Non-pigmented ciliary epithelial cell (primary cell): ENCODE data around the gene NRXN3.

Experiments
- DNase-seq: peaks from one replicate; pipeline ENCODE4 v3.0.0-alpha.2; 2010; ENCODE audit warnings: low read depth

The NRXN3 gene

GRCh38 chr14:78588906-78589305 is 418.7 kb downstream of the NRXN3 start:
- no peak for DNase-seq

GRCh38 chr14:78592616-78593219 is 422.5 kb downstream of the NRXN3 start:
- no peak for DNase-seq

DNA sequence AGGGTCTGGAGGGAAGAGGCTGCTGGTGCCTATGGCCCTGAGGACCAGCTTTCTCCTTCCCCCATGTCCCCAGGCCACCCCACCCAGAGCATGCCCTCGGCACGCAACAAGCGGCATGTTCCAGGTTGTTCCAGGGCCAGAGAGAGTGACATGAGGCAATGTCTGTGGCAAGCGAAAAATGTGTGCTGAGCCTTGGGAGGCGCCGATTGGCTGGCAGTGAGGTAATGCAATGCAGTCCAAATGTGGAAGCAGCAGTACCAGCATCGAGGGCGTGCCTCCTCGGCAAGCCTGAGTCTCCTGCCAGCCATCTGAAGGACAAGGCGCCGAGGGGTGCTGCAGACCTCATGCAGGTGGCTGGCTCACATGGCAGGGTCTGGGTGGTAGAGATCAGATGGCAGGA is 423.8 kb downstream of the NRXN3 start:
- no peak for DNase-seq

DNA sequence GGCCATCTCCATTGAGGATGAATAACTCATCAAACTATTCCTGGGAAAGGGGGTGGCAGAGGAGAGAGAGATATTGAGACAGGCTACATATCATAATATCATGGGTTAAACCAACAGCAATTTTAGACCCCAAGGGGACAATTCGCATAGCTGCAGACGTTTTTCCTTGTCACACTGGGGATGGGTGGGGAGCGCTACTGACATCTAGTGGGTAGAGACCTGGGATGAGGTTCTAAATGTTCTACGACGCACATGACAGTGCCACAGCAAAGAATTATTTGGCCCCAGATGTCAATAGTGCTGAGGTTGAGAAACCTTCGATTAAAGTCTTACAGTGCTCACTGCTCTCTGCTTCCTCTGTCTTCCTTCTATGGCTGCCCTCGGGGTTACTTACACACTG is 425.6 kb downstream of the NRXN3 start:
- no peak for DNase-seq

DNA sequence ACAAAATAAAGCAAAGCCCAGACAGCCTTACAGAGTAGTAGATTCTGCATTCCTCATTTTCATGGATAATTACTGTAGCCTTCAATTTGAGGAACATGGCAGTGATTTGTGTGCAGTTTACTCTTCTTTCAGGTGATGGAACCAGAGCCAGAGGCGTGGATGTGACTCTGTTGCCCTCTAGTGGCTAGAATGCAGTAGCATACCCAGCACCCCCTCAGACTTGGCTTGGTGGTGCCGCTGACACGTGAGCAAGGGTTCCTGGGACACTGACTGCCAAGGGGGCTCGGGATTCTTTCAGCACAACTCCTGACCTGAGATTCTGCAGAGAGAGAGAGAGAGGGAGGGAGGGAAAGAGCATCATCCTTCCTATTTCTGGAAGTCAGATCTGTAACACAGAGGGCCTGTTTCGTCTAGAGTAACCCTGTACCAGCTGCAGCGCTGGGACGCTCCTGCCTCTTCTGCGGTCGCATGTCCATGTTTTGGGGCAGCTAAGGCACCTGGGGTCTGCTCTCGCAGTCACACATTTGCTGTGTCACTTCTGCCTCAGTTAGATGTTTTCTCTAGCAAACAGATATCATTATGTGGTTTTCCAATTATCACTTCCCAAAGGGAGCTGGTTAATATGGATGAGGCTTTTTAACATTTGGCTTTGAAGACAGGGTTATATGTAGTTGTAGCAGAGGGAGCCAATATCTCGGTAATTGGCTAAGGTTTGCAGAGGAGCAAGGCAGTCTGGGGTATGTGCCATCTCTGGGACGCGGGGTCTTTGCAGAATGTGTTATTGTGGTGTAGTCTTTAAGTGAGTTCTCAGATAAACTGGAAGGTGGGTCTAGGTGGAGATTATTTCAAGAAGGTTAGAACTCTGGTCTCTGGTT is 428.1 kb downstream of the NRXN3 start:
- DNase-seq = peak; percentile 14

- no peak for DNase-seq
Measured at GRCh38 chr14:78605025-78605762, 435.0 kb downstream of the NRXN3 start.

- peak; percentile 47 for DNase-seq
Measured at GRCh38 chr14:78605897-78606500, 435.8 kb downstream of the NRXN3 start.

DNA sequence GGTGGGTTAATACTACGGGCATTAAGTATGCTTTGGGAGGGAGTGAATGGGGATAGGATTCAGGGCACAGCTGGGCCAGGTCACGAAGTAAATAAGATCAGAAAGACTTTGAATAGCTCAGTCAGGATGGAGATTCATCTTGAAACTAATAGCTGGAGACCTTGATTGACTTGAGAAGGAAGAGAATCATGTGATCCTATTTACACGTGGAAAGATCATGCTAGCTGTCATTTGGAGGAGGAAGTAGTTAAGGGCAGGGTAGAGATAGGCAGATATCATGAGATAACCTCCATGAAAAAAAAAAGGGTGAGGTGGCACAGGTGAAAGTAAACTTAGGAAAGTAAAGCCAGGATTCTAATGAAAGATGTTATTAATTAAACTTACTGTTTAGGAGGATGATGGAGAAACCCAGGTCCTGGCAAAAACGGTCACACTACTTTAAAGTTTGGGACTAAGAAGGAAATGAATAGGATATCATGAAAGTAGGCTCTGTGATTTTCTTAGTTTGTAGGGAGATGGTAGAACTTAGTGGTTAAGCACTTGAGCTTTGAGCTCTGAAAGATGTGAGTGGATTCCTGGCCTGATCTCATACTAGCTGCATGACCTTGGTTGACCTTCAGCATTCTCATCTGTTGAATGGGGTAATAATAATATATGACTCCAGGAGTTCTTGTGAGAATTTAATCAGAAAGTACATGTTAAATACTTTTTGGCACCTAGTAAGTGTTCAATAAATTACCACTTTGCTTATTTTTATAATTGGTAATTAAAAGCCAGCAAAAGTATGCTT is 439.0 kb downstream of the NRXN3 start:
- DNase-seq = no peak

DNA sequence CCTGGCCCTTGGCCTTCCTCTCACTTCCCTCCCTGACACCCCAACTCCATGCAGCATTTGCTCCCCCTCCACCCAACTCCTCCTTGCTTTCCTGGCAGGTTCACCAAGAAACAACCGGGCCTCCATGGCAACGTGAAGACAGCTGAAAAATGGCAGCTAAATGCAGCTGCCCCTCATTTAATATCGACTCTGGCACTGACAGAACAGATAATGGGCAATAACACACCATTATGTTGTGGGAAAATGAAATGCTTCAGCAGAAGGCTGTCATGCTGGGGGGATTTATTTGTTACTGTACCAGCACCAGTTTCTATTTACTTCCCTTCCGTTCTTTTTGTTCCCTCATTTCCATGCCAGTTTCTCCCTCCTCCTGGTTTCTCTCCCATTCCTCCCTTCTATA is 440.8 kb downstream of the NRXN3 start:
- DNase-seq = no peak

DNA sequence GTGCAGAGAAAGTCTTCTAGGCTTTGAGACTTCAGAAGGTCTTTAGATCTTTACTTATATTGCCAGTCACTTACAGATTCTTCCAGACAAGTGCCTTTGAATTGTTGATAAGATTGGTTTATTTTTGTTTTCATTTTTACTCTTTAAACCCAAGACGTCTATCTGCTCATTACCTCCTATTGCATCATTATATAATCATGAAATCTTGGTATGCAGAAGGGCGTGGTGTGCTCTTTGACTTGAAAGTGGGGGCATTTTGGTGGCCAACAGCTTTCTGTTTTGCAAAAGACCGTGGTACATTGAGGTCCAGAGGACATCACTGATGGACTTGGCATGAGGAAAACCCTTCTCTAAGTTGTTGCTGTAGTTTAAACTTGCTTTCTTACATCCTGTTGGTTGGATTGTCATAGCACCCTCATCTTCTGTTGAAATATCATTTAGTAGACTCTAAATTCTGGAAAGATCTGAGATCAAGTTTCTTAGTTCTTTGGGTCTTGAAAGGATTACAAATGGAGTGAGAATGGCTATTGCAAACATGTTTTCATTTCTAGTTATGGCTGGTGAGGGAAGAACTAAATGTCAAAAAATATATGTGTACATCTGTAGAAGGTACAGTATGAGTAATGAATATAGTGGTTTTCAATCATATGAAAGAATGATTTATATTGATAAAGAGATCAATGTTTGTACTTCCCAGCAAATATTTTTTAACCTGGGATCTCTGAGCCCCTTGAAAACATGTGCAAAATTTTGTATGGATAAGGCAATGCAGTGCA is 441.8 kb downstream of the NRXN3 start:
- DNase-seq = no peak

- DNase-seq = no peak
Measured at GRCh38 chr14:78612666-78613065, 442.5 kb downstream of the NRXN3 start.

- DNase-seq = no peak
Measured at GRCh38 chr14:78614593-78614992, 444.4 kb downstream of the NRXN3 start.

- DNase-seq = no peak
Measured at GRCh38 chr14:78617735-78618134, 447.6 kb downstream of the NRXN3 start.

GRCh38 chr14:78618368-78618767 is 448.2 kb downstream of the NRXN3 start:
- no peak for DNase-seq

DNA sequence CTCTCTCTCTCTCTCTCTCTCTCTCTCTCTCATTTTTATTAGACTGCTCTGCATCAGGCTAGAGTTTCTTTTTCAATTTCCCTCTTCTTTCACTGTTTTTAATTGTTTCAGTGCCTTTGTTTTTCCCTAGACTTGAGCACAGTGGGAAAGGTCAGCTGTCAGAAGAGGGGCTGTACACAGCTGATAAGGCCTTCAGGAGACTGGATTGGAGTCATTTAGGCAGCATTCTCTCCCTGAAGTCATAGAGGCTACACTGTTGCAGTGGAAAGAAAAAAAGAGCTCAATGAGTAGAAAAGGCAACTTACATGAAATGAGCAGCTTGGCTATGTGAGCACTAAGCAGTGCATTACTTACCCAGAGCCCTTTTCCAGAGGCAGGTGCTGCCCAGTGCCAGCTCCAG is 456.9 kb downstream of the NRXN3 start:
- DNase-seq = no peak

DNA sequence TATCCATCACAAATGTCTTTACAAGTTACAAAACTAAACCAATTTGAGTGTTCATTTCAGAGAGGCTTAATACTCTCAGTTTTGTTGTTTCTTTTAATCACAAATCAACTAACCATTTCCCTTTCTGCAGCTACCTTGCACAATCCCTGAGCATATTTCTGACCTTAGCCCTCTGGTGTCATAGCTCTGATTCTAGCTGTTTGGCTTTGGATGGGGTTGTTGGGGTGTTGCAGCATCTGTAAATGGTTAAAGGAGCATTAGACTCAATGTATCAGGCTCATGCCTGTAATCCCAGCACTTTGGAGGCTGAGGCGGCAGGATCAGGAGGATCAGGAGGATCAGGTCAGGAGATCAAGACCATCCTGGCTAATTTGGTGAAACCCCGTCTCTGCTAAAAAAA is 461.4 kb downstream of the NRXN3 start:
- no peak for DNase-seq

DNA sequence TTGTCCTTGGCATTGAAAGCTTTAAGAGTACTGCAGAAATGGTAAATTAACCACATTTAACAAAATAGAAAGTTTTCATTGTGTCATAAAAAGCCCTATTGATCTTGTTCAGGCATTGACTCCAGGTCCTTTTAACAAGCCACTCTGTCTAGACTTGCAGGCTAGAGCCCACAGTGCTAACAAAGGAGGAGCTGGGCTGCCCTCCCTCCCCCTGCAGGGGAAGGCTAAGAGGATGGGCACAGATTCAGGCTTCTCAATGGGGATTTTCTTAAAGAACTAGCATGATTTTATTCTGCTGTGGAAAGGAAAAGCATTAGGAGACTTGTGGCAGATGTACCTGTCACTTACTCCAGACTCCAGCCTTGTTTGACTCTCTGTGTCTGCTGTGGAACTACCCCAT is 463.6 kb downstream of the NRXN3 start:
- DNase-seq = no peak

DNA sequence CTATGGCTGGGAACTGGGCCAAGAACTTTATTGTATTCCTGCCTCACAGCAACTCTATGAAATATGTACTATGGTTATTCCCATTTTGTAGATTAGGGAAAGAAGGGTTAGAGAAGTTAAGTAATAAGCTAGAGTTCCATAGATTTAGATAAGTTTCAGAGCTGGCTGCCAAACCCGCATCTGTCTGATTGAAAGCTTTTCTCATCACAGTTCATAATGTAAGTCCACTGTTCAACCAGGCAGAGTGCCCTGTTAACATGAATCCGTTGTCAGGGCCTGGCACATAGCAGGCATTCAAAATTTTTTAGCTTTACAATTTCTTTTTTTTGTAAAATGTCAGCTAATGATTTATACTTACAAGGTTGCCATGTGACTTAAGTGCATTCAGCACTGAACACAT is 467.3 kb downstream of the NRXN3 start:
- DNase-seq = no peak

- DNase-seq = no peak
Measured at GRCh38 chr14:78637908-78638475, 467.8 kb downstream of the NRXN3 start.

- DNase-seq = no peak
Measured at GRCh38 chr14:78638926-78639325, 468.8 kb downstream of the NRXN3 start.
